ENCODE measurements around the gene TNNT2.

The TNNT2 gene

DNA sequence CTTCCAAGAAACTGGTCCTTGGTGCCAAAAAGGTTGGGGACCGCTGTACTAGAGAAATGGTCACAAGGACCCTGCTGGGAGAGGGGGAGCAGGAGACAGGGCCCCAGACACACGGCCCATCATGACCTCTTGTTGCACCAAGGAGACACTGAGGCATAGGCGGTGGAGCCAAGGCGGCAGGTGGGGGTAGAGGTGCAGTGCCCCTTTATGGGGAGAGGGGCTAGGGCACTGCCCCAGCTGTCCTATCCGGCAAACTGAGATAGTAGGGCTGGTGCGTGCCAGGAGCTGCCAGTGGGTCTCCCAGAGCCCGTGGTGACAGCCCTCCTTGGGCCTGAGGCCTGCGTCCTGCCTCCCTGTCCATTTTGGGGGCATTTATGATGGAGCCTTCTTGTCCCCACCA is 20.3 kb downstream of the TNNT2 start:
- Histone ChIP-seq H3K4me3 (no peak overlapping the region), H3K27ac (no peak overlapping the region)
- TF ChIP-seq CTCF (IDR thresholded peaks at IDR 0.05): no peak
- no peak for DNase-seq (ENCODE audit: low spot score)

DNA sequence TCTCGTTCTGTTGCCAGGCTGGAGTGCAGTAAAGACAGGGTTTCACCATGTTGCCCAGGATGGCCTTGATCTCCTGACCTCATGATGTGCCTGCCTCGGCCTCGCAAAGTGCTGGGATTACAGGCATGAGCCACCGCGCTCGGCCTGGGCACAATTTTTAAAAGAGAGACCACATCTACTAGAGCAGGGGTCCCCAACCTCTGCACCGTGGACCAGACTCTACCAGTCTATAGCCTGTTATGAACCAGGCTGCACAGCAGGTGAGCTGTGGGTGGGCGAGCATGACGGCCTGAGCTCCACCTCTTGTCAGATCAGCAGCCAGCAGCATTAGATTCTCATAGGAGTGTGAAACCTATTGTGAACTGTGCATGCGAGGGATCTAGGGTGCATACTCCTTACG is 20.8 kb downstream of the TNNT2 start:
- Histone ChIP-seq H3K27ac (no peak overlapping the region), H3K4me3 (no peak overlapping the region)
- no peak for DNase-seq (ENCODE audit: low spot score)
- TF ChIP-seq CTCF (IDR thresholded peaks at IDR 0.05): no peak

DNA sequence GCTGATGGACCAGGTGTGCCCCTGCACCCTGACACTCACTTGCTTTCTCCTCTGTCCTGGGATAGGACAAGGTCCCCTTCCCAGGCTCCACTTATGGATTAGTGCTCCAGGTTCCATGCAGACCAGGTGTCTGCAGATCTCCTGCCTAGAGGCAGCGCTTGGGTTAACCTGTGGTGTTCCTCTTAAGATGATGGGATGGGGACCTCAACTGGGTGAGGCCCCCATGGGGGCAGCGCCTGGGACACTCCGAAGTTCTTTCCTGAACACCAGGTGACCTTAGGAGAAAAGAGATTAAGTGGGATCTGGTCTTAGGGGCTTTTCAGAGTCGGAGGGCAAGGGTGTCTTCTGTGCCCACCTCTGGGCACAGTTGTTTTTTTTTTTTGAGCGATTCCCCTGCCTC is 21.2 kb downstream of the TNNT2 start:
- no peak for DNase-seq (ENCODE audit: low spot score)
- TF ChIP-seq CTCF (IDR thresholded peaks at IDR 0.05): no peak
- no peak overlapping the region for H3K4me3 ChIP-seq
- no peak overlapping the region for H3K27ac ChIP-seq

- no peak overlapping the region for H3K4me3 ChIP-seq
- no peak for DNase-seq (ENCODE audit: low spot score)
Observed at GRCh38 chr1:201355471-201355870, 22.0 kb downstream of the TNNT2 start.

DNA sequence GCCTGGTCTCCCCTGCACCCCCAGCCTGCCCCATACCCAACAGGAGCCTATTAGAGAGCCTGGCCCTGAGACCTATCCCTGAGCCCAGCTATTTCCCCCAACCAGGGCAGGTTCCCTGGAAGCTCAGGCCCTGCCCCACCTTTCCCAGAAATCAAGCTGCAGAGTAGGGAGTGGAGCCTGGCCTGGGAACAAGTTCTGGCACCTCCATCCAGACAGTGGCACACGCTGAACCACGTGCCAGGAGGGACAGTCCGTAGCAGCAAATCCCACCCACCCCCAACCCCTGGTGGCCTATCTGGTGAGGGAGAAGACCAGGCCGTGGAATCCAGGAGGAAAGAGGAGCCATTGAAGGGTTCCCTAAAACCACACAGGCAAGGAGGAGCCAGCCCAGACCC is 22.6 kb downstream of the TNNT2 start:
- no peak overlapping the region for H3K27ac ChIP-seq
- no peak overlapping the region for H3K4me3 ChIP-seq
- TF ChIP-seq CTCF (IDR thresholded peaks at IDR 0.05): no peak
- DNase-seq (ENCODE audit: low spot score): no peak

More at GRCh38 chr1:201355471-201355870, 22.0 kb downstream of the TNNT2 start:
- TF ChIP-seq CTCF (IDR thresholded peaks at IDR 0.05): no peak
- no peak overlapping the region for H3K27ac ChIP-seq

DNA sequence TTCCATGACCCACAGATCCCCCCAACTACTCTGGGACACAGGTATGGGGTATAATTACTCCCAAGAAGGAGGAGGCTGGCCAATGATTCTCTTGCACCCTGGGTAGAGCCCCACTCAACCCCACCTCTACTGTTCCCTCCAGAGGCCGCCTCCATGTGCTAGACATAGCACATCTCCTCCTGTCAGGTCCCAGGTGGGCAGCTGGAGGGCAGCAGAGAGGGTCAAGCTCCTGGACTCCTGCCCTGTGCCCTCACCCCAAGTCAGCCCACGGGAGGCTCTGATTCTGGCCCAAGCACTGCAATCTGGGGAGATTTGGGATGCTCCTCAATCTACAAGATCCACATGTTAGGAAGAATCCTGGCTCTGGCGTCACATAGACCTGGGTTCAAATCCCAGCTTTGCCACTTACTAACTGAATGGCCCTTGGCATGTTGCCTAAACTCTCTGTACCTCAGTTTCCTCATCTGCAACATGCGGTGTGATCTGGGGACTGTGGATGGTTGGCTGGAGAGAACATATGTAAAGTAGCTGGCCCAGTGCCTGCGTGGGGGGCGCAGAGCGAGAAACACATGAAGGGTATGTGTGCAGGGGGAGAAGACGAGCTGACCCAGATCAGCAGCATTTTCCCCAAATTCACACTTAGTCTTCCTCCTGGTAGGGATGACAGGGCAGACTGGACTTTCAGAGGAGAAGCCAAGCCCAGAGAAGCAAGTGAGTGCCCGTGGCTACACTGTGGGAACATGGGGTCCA is 23.2 kb downstream of the TNNT2 start:
- Histone ChIP-seq H3K4me3 (no peak overlapping the region), H3K27ac (no peak overlapping the region)
- DNase-seq (ENCODE audit: low spot score): no peak
- no peak for TF ChIP-seq CTCF (IDR thresholded peaks at IDR 0.05)

- no peak for DNase-seq (ENCODE audit: low spot score)
- Histone ChIP-seq H3K4me3 (no peak overlapping the region), H3K27ac (no peak overlapping the region)
- no peak for TF ChIP-seq CTCF (IDR thresholded peaks at IDR 0.05)
Observed at GRCh38 chr1:201353186-201353940, 24.1 kb downstream of the TNNT2 start.
